Measurements from ENCODE around the gene HDDC2.

HDDC2 gene

DNA sequence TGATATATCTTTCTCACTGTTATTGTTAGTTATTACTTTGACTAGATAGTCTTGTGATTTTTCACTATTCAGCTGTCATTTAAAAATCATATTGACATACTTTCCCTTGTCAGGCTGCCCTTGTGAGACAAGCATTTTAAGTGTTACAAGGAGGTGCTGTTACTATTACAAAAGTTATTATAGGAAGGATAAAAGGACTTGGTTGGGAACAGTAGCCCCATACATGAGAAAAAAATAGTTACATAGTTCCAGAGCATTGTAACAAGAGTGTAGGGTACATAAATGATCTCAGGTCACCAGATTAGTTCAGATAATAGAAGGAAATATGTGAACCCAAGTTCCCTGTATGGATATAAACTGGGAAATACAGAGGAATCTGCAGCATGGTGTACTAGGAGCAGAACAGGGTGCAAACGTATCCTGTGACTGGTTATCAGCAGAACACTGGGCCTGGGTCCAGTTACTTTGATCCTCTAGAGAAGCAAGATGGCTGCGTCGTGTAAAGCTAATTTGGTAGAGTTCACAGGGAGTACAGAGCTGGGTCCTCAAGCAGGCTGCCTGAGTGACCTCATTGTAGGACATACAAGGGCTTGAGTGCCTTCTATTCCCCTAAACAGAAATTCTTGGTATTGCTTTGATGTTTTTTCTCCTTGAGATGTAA is 38.5 kb upstream of the HDDC2 start:
- TF ChIP-seq, protein P1, sequence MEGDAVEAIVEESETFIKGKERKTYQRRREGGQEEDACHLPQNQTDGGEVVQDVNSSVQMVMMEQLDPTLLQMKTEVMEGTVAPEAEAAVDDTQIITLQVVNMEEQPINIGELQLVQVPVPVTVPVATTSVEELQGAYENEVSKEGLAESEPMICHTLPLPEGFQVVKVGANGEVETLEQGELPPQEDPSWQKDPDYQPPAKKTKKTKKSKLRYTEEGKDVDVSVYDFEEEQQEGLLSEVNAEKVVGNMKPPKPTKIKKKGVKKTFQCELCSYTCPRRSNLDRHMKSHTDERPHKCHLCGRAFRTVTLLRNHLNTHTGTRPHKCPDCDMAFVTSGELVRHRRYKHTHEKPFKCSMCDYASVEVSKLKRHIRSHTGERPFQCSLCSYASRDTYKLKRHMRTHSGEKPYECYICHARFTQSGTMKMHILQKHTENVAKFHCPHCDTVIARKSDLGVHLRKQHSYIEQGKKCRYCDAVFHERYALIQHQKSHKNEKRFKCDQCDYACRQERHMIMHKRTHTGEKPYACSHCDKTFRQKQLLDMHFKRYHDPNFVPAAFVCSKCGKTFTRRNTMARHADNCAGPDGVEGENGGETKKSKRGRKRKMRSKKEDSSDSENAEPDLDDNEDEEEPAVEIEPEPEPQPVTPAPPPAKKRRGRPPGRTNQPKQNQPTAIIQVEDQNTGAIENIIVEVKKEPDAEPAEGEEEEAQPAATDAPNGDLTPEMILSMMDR (conservative IDR thresholded peaks at IDR 0.05; ENCODE audit: control insufficient read depth, insufficient read depth, low read depth, low read length), result no peak
- H3K4me3 ChIP-seq (ENCODE audit: control insufficient read depth, low read depth, low read length), result no peak overlapping the region
- DNase-seq (ENCODE audit: low read depth), result no peak

DNA sequence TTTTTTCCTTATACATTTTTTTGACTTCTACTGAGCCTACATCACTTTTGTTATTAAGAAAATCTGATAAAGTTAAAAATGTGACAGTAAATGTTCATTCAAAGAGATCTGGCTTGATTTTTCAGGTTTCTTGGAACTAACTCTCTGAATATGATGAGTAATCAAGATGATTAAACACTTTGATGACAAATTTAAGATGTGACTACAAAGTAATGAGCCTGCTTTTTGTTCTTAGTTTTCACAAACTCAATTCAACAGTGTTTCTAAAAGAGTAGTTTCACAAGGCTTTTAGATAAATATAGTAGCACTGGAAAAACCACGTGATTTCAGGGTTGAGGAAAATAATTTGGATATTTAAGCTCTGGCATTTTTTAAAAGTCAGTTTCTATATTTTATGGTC is 37.9 kb upstream of the HDDC2 start:
- TF ChIP-seq, protein P1 (conservative IDR thresholded peaks at IDR 0.05; ENCODE audit: control insufficient read depth, insufficient read depth, low read depth, low read length), result no peak
- DNase-seq (ENCODE audit: low read depth), result peak; percentile 10
- no peak overlapping the region for H3K4me3 ChIP-seq (ENCODE audit: control insufficient read depth, low read depth, low read length)

DNA sequence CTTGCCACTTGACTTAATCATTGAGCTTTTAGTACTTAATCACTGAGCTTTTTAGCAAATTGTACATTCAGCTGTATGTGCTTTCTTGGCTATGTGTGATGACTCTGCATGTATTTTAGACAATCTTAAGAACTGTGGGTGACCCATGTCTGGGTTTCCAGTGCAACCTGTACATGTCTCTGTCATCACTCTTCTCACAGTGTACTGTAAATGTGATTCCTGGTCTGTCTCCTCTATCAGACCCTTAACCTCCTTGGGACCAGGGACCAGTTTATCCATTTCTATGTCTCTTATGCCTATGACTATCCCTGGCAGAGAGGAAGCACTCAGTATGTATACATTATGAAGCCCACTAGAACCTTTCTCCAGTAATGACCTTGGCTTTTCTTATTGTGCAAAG is 36.6 kb upstream of the HDDC2 start:
- DNase-seq (ENCODE audit: low read depth), result no peak
- H3K4me3 ChIP-seq (ENCODE audit: control insufficient read depth, low read depth, low read length), result no peak overlapping the region
- TF ChIP-seq, protein P1 (conservative IDR thresholded peaks at IDR 0.05; ENCODE audit: control insufficient read depth, insufficient read depth, low read depth, low read length), result no peak

DNA sequence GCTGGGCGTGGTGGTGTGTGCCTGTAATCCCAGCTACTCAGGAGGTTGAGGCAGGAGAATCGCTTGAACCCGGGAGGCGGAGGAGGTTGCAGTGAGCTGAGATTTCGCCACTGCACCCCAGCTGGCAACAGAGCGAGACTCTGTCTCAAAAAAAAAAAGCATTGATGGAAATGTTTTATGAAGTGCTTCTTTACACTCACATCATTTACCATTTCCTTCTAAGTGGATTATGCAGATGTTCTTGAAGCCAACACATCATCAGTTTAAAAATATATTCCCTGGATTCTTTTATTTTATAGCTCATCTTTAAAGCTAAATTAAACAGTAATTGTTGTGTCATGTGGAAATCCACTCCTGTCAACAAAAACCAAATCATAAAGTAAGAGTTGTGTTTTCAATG is 35.9 kb upstream of the HDDC2 start:
- no peak for DNase-seq (ENCODE audit: low read depth)
- TF ChIP-seq, protein P1 (conservative IDR thresholded peaks at IDR 0.05; ENCODE audit: control insufficient read depth, insufficient read depth, low read depth, low read length), result no peak
- H3K4me3 ChIP-seq (ENCODE audit: control insufficient read depth, low read depth, low read length), result no peak overlapping the region

DNA sequence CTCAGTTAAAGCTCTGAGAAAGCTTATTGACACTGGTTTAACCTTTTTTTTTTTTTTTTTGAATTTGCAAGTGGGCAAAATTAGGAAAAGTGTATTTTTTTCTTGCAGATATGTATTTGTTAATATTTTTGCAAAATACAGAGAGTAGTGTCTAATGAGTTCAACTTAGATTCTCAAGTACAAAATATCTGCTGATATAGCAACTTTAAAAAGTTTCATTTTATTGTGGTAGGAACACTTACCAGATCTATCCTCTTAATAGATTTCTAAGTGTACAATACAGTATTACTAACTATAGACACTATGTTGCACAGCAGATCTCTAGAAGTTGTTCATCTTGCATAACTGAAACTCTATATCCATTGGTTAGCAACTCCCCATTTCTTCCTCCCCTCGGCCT is 30.9 kb upstream of the HDDC2 start:
- DNase-seq (ENCODE audit: low read depth), result no peak
- TF ChIP-seq, protein P1 (conservative IDR thresholded peaks at IDR 0.05; ENCODE audit: control insufficient read depth, insufficient read depth, low read depth, low read length), result no peak
- no peak overlapping the region for H3K4me3 ChIP-seq (ENCODE audit: control insufficient read depth, low read depth, low read length)

DNA sequence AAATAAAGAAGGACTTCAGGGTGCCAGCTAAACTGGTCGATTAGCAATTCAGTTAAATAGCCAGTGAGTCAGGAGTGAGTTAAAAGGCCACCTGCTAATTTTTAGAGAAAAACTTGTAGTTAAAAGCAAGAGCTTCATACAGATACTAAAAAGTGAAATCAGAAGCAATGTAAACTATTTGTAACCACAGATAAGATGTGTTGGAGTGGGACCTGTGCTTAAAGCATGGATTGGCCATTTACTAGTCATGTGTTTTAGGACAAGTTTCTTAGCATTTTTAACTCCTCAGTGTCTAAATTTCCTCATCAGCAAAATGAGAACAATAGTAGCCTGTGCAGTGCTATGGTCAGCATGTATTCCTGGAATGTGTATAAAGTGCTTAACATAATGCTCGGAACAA is 23.8 kb upstream of the HDDC2 start:
- no peak overlapping the region for H3K4me3 ChIP-seq (ENCODE audit: control insufficient read depth, low read depth, low read length)
- DNase-seq (ENCODE audit: low read depth), result no peak
- TF ChIP-seq, protein P1 (conservative IDR thresholded peaks at IDR 0.05; ENCODE audit: control insufficient read depth, insufficient read depth, low read depth, low read length), result no peak

DNA sequence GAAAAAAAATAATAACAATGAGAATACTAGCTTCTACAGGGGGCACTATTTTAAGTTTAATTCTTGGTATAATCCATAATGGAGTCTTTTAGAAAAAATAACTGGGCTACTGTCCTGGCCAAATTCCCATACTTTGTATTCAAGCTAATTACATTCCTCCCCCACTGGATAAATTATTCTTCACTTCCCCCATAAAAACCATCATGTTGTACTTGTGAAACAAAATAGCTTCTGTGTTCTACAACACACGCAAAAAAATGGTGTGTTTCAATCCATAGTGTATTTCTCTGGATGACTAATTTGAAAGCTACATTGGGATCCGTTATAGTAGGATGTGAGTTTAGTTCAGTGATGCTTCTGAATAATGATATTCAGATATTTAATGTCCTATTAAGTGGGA is 21.6 kb upstream of the HDDC2 start:
- no peak for DNase-seq (ENCODE audit: low read depth)
- TF ChIP-seq, protein P1 (conservative IDR thresholded peaks at IDR 0.05; ENCODE audit: control insufficient read depth, insufficient read depth, low read depth, low read length), result no peak
- no peak overlapping the region for H3K4me3 ChIP-seq (ENCODE audit: control insufficient read depth, low read depth, low read length)

Measured in fibroblast of mammary gland (primary cell).